Astrocyte (in vitro differentiated cells and primary cell): ENCODE measurements around the gene CDC42EP3. TPM values are rescaled to one million over a fixed set of nuclear protein-coding genes. Genes with fewer than 3 reads are reported as not detected.

ENCODE experiments used
- DNase-seq: peaks from one replicate; pipeline ENCODE4 v3.0.0-alpha.2; 2010; ENCODE audit warnings: low read depth
- FAIRE-seq: peaks from 2 replicates; lab custom pipeline; 2011; peaks lifted over from hg19 to GRCh38; lab: Jason Lieb, UNC
- H2AFZ ChIP-seq: 2 replicates; pipeline ENCODE4 v1.6.0; 2012; ENCODE audit warnings: low read depth, low read length, inconsistent platforms
- H3K27ac ChIP-seq: 2 replicates; pipeline ENCODE4 v1.5.1; 2011; ENCODE audit warnings: low read depth, low read length, inconsistent platforms
- H3K27me3 ChIP-seq: 2 replicates; pipeline ENCODE4 v1.6.0; 2011; ENCODE audit warnings: low read length, inconsistent platforms; ENCODE audit not compliant: insufficient read depth
- H3K36me3 ChIP-seq: 2 replicates; pipeline ENCODE4 v1.5.1; 2011; ENCODE audit warnings: low read length, inconsistent platforms; ENCODE audit not compliant: insufficient read depth
- H3K4me1 ChIP-seq: 2 replicates; pipeline ENCODE4 v1.5.1; 2011; ENCODE audit warnings: low read length, inconsistent platforms; ENCODE audit not compliant: insufficient read depth
- H3K4me2 ChIP-seq: 2 replicates; pipeline ENCODE4 v1.6.0; 2012; ENCODE audit warnings: low read length, inconsistent platforms
- H3K4me3 ChIP-seq: 2 replicates; pipeline ENCODE4 v1.5.1; 2011; ENCODE audit warnings: low read depth, mild to moderate bottlenecking, low read length, inconsistent platforms; ENCODE audit not compliant: insufficient read depth
- H3K79me2 ChIP-seq: 2 replicates; pipeline ENCODE4 v1.6.0; 2012; ENCODE audit warnings: mild to moderate bottlenecking, low read length, inconsistent platforms; ENCODE audit not compliant: insufficient read depth
- H3K9ac ChIP-seq: 2 replicates; pipeline ENCODE4 v1.6.0; 2012; ENCODE audit warnings: mild to moderate bottlenecking, low read length, inconsistent platforms
- H3K9me3 ChIP-seq: 2 replicates; pipeline ENCODE4 v1.5.1; 2012; ENCODE audit warnings: low read depth, mild to moderate bottlenecking, low read length, inconsistent platforms; ENCODE audit not compliant: insufficient read depth
- H4K20me1 ChIP-seq: 2 replicates; pipeline ENCODE4 v1.6.0; 2012; ENCODE audit warnings: low read length, inconsistent platforms; ENCODE audit not compliant: insufficient read depth
- H3K27ac Mint-ChIP-seq: one replicate; pipeline ENCODE4 v1.8.0; 2021; ENCODE audit warnings: mild to moderate bottlenecking, mixed read lengths; ENCODE audit not compliant: unreplicated experiment
- H3K27me3 Mint-ChIP-seq: one replicate; pipeline ENCODE4 v1.8.0; 2021; ENCODE audit warnings: low read depth, mixed read lengths; ENCODE audit not compliant: unreplicated experiment
- H3K36me3 Mint-ChIP-seq: one replicate; pipeline ENCODE4 v1.8.0; 2021; ENCODE audit warnings: low read depth, mixed read lengths; ENCODE audit not compliant: unreplicated experiment
- H3K4me1 Mint-ChIP-seq: one replicate; pipeline ENCODE4 v1.8.0; 2021; ENCODE audit warnings: low read depth, mixed read lengths; ENCODE audit not compliant: unreplicated experiment
- H3K4me3 Mint-ChIP-seq: one replicate; pipeline ENCODE4 v1.8.0; 2021; ENCODE audit warnings: mild to moderate bottlenecking, moderate library complexity, mixed read lengths; ENCODE audit not compliant: unreplicated experiment
- H3K9me3 Mint-ChIP-seq: one replicate; pipeline ENCODE4 v1.8.0; 2021; ENCODE audit warnings: mild to moderate bottlenecking, mixed read lengths; ENCODE audit not compliant: unreplicated experiment
- CTCF ChIP-seq: IDR thresholded peaks from 2 replicates; pipeline ENCODE4 v1.5.1; 2011; ENCODE audit warnings: low read depth, mild to moderate bottlenecking, inconsistent platforms, low read length, moderate library complexity; ENCODE audit not compliant: insufficient read depth
- EZH2 ChIP-seq: IDR thresholded peaks from 2 replicates; pipeline ENCODE4 v1.6.1; 2012; ENCODE audit warnings: mild to moderate bottlenecking, low read length, inconsistent platforms; ENCODE audit not compliant: insufficient read depth
- total RNA-seq: library from RNA; stranded (reverse); gene quantifications from 2 replicates; pipeline ENCODE4 v1.2.1, GENCODE V29; 2021

CDC42EP3 gene
- total RNA-seq, 1 donor from 2014 or later, result 94.3 TPM

GRCh38 chr2:37622450-37623100 lies 48.9 kb downstream of the CDC42EP3 start:
- Histone ChIP-seq H3K4me3 (no peak overlapping the region), H3K4me2 (no peak overlapping the region), H3K9me3 (no peaks in the 10 kb centered on the region), H3K9ac (no peak overlapping the region), H3K4me1 (peaks cover 36% of the 10 kb centered on the region), H2AFZ (no peak overlapping the region), H3K79me2 (no peaks in the 10 kb centered on the region), H3K27me3 (no peaks in the 10 kb centered on the region), H4K20me1 (no peaks in the 10 kb centered on the region), H3K27ac (no peak overlapping the region), H3K36me3 (no peaks in the 10 kb centered on the region)
- H3K9me3 Mint-ChIP-seq, result no peaks in the 10 kb centered on the region
- H3K27ac Mint-ChIP-seq, result no peak overlapping the region
- TF ChIP-seq CTCF (no peak), EZH2 (no peak)
- no peak for FAIRE-seq
- H3K4me1 Mint-ChIP-seq, result peaks cover 37% of the 10 kb centered on the region
- DNase-seq, result no peak
- peaks cover 1% of the 10 kb centered on the region for H3K36me3 Mint-ChIP-seq
- no peaks in the 10 kb centered on the region for H3K27me3 Mint-ChIP-seq
- no peak overlapping the region for H3K4me3 Mint-ChIP-seq

- Mint-ChIP-seq H3K4me3 (no peak overlapping the region), H3K9me3 (no peaks in the 10 kb centered on the region), H3K36me3 (peaks cover 1% of the 10 kb centered on the region), H3K27me3 (no peaks in the 10 kb centered on the region), H3K27ac (no peak overlapping the region), H3K4me1 (peaks cover 37% of the 10 kb centered on the region)
- no peaks in the 10 kb centered on the region for H3K27me3 ChIP-seq
- no peak overlapping the region for H3K9ac ChIP-seq
- no peak overlapping the region for H3K4me2 ChIP-seq
- H3K9me3 ChIP-seq, result no peaks in the 10 kb centered on the region
- H4K20me1 ChIP-seq, result no peaks in the 10 kb centered on the region
- no peak overlapping the region for H3K4me3 ChIP-seq
- peaks cover 28% of the 10 kb centered on the region for H3K4me1 ChIP-seq
- TF ChIP-seq CTCF (no peak), EZH2 (no peak)
- no peaks in the 10 kb centered on the region for H3K79me2 ChIP-seq
- H3K27ac ChIP-seq, result no peak overlapping the region
- no peak for DNase-seq
- no peaks in the 10 kb centered on the region for H3K36me3 ChIP-seq
- FAIRE-seq, result no peak
- H2AFZ ChIP-seq, result no peak overlapping the region
These were observed 50.2 kb downstream of the CDC42EP3 start for GRCh38 chr2:37621199-37621598.

- FAIRE-seq, result no peak
- Histone ChIP-seq H3K9me3 (no peaks in the 10 kb centered on the region), H3K4me2 (no peak overlapping the region), H2AFZ (peak overlapping the region; percentile 0), H3K36me3 (no peaks in the 10 kb centered on the region), H3K4me3 (no peak overlapping the region), H3K9ac (no peak overlapping the region), H3K27ac (no peak overlapping the region), H3K4me1 (peaks cover 15% of the 10 kb centered on the region), H4K20me1 (no peaks in the 10 kb centered on the region), H3K27me3 (no peaks in the 10 kb centered on the region), H3K79me2 (no peaks in the 10 kb centered on the region)
- no peaks in the 10 kb centered on the region for H3K36me3 Mint-ChIP-seq
- no peak overlapping the region for H3K4me3 Mint-ChIP-seq
- DNase-seq, result no peak
- H3K4me1 Mint-ChIP-seq, result peaks cover 27% of the 10 kb centered on the region
- H3K27me3 Mint-ChIP-seq, result no peaks in the 10 kb centered on the region
- H3K27ac Mint-ChIP-seq, result no peak overlapping the region
- no peaks in the 10 kb centered on the region for H3K9me3 Mint-ChIP-seq
- TF ChIP-seq EZH2 (no peak), CTCF (no peak)
These were observed 51.5 kb downstream of the CDC42EP3 start for GRCh38 chr2:37619959-37620300.
